SJSA1 (cell line): ENCODE data around the gene MARCHF7. TPM values are rescaled to one million over a fixed set of nuclear protein-coding genes. Genes with fewer than 3 reads are reported as not detected.
"Not testable (repeated sequence)": the region's sequence is repeated elsewhere in the genome, so short reads cannot be mapped to it uniquely, and the experiment has no call there.

Experiments used
- DNase-seq, 2 experiments: peaks; one replicate each; pipeline ENCODE4 v3.0.0-alpha.2; 2015 to 2020; ENCODE audit warnings: low spot score in 2 of 2, low read depth in 1 of 2
- H3K27ac ChIP-seq: fragments of 250-450 bp; sonication (Bioruptor Pico); 2 replicates; pipeline ENCODE4 v1.5.1; 2020; ENCODE audit warnings: mild to moderate bottlenecking, moderate library complexity
- H3K27me3 ChIP-seq: fragments of 250-450 bp; sonication (Bioruptor Pico); replicated peaks from 2 replicates; pipeline ENCODE4 v1.5.1; 2020; ENCODE audit warnings: mild to moderate bottlenecking, moderate library complexity
- H3K36me3 ChIP-seq: fragments of 250-450 bp; sonication (Bioruptor Pico); 2 replicates; pipeline ENCODE4 v1.5.1; 2020; ENCODE audit warnings: mild to moderate bottlenecking
- H3K4me1 ChIP-seq: fragments of 250-450 bp; sonication (Bioruptor Pico); replicated peaks from 2 replicates; pipeline ENCODE4 v1.6.1; 2021; ENCODE audit warnings: mild to moderate bottlenecking
- H3K4me3 ChIP-seq: fragments of 250-450 bp; sonication (Bioruptor Pico); 2 replicates; pipeline ENCODE4 v1.5.1; 2020; ENCODE audit warnings: mild to moderate bottlenecking
- H3K9me3 ChIP-seq: fragments of 250-450 bp; sonication (Bioruptor Pico); replicated peaks from 2 replicates; pipeline ENCODE4 v1.5.1; 2020; ENCODE audit warnings: mild to moderate bottlenecking
- total RNA-seq: library from RNA; depleted of rRNA; stranded (reverse); fragments of >200 nt; shearing (Covaris generic); gene quantifications from 2 replicates; pipeline ENCODE4 v1.2.3, GENCODE V29; 2014

MARCHF7 gene
- total RNA-seq, 1 experiment from 2014 or later, result 225 TPM

GRCh38 chr2:159736048-159736447 is 23.7 kb downstream of the MARCHF7 start:
- Histone ChIP-seq H3K9me3 (no peaks in the 10 kb centered on the region), H3K27me3 (no peaks in the 10 kb centered on the region), H3K4me1 (peaks cover 9% of the 10 kb centered on the region), H3K4me3 (no peak overlapping the region), H3K36me3 (peaks cover 80% of the 10 kb centered on the region), H3K27ac (no peak overlapping the region)
- no peak for DNase-seq

DNA sequence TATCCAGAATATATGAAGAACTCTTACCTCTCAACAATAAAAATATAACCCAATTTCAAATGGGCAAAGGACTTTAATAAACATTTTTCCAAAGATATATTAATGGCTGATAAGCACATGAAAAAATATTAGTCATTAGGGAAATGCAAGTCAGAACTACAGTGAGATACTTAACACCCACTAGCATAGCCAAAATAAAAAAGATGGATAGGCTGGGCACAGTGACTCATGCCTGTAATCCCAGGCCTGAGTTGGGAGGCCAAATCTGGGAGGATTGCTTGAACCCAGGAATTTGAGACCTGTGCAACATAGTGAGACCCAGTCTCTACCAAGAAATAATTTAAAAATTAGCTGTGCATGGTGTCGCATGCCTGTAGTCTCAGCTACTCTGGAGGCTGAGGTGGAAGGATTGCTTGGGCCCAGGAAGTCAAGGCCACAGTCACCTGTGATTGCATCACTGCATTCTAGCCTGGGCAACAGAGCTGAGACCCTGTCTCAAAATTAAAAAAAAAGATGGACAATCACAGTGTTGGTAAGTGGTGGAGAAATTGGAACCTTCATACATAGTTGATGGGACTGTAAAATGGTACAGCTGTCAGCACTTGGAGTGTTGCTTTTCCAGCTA is 25.1 kb downstream of the MARCHF7 start:
- no peaks in the 10 kb centered on the region for H3K27me3 ChIP-seq
- no peak for DNase-seq
- peaks cover 77% of the 10 kb centered on the region for H3K36me3 ChIP-seq
- H3K4me3 ChIP-seq, result no peak overlapping the region
- no peak overlapping the region for H3K27ac ChIP-seq
- peaks cover 13% of the 10 kb centered on the region for H3K4me1 ChIP-seq
- H3K9me3 ChIP-seq, result no peaks in the 10 kb centered on the region

GRCh38 chr2:159737917-159738296 is 25.6 kb downstream of the MARCHF7 start:
- DNase-seq, result no peak

DNA sequence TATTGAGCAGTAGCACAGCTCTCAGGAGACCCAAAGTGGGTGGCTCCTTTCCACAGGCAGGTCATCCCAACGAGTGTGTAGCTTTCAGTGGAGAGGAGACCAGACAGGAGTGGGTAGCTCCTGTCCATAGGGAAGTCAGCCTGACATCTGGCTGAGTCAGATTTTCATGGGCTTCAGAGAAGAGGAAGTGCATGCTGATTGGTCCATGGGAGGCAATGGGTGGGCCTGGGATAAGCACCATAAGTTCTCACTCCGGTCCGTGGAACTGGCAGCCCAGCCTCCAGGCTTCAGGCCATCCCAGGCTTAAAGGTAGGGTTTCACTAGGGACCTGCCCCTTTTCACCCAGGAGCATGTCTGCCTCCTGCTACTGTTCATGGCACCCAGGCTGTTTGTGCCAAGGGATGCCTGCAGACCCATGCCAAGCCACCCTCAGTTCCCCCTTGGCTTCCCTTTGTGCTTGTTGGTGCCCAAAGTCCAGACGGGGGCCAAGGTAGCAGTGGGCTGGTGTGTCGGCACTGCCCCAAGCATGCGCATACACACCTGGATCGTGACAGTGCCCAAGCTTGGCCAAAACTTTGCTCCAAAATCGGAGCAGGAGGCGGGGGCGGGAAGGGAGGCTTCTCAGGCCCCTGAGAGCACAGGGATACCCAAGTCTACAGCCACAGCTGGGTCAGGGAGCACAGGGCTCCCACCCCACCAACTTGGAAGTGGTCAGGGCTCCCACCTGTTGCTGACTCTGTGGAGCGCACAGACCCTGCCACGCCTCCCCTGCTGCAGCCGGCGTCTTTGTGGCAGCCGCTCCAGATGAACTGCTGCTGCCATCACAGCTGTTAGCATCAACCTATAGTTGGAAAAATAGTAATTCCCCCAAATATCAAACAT is 26.4 kb downstream of the MARCHF7 start:
- DNase-seq, result no peak
- H3K27ac ChIP-seq, result no peak overlapping the region
- peaks cover 86% of the 10 kb centered on the region for H3K36me3 ChIP-seq
- no peaks in the 10 kb centered on the region for H3K27me3 ChIP-seq
- no peak overlapping the region for H3K4me3 ChIP-seq
- H3K9me3 ChIP-seq, result no peaks in the 10 kb centered on the region
- peaks cover 13% of the 10 kb centered on the region for H3K4me1 ChIP-seq

More at GRCh38 chr2:159737917-159738296, 25.6 kb downstream of the MARCHF7 start:
- Histone ChIP-seq H3K4me3 (no peak overlapping the region), H3K9me3 (no peaks in the 10 kb centered on the region), H3K4me1 (peaks cover 13% of the 10 kb centered on the region), H3K27me3 (no peaks in the 10 kb centered on the region), H3K27ac (no peak overlapping the region), H3K36me3 (peaks cover 79% of the 10 kb centered on the region)

DNA sequence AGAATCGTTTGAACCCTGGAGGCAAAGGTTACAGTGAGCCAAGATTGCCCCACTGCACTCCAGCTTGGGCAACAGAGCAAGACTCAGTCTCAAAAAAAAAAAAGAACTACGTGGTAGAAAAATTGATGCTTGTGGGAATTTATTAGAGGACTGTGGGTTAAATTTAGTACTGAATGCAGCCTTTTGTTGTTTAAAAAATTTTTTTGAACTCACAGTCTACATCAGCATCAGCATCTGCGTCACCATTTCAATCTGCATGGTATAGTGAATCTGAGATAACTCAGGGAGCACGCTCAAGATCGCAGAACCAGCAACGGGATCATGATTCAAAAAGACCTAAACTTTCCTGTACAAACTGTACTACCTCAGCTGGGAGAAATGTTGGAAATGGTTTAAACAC is 30.5 kb downstream of the MARCHF7 start:
- Histone ChIP-seq H3K36me3 (peaks cover 83% of the 10 kb centered on the region), H3K27me3 (no peaks in the 10 kb centered on the region), H3K9me3 (no peaks in the 10 kb centered on the region)

DNA sequence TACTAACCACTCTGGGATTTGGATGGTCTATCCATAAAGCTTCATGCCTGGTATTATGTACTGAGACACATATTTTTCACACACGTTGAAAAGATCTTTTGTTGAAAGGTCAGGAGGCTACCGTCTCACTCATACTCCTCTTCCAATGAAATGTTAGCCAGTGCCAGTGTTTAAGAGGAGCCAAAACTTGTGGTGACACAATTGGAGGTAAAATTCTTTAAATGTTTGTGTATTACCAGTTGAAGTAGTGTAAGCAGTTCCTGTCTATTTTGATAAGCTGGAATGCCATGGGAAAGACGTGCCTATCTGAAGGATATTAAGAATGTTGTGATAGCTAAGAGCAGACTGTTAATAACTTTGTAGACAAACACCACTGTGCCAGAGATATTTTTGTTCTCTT is 32.1 kb downstream of the MARCHF7 start:
- DNase-seq, result peak in 1 of 2 experiments; percentile 82
- Histone ChIP-seq H3K27me3 (no peaks in the 10 kb centered on the region), H3K4me3 (no peak overlapping the region), H3K4me1 (peaks cover 15% of the 10 kb centered on the region), H3K36me3 (peaks cover 83% of the 10 kb centered on the region), H3K27ac (peak overlapping the region; percentile 23), H3K9me3 (no peaks in the 10 kb centered on the region)

More for the DNA sequence above, 30.5 kb downstream of the MARCHF7 start:
- no peak overlapping the region for H3K4me3 ChIP-seq
- H3K4me1 ChIP-seq, result peaks cover 15% of the 10 kb centered on the region
- H3K27ac ChIP-seq, result no peak overlapping the region
- DNase-seq, result no peak

DNA sequence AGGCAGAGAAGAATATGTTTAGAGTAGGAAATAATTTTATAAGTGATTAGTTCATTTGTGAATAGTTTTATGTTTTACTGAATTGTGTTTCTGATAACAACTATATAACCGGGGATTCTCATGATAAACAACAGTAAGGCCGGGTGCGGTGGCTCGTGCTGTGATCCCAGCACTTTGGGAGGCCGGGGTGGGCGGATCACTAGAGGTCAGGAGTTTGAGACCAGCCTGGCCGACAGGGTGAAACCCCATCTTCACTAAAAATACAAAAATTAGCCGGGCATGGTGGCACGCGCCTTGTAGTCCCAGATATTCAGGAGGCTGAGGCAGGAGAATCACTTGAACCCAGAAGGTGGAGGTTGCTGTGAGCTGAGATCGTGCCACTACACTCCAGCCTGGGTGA is 32.9 kb downstream of the MARCHF7 start:
- H3K36me3 ChIP-seq, result peaks cover 83% of the 10 kb centered on the region
- not testable (repeated sequence) for H3K4me3 ChIP-seq, H3K27me3 ChIP-seq, H3K9me3 ChIP-seq, DNase-seq
- peaks cover 15% of the 10 kb centered on the region for H3K4me1 ChIP-seq
- H3K27ac ChIP-seq, result peak overlapping the region; percentile 23

GRCh38 chr2:159748089-159748488 is 35.8 kb downstream of the MARCHF7 start:
- Histone ChIP-seq H3K9me3 (no peaks in the 10 kb centered on the region), H3K27me3 (no peaks in the 10 kb centered on the region), H3K27ac (no peak overlapping the region), H3K36me3 (peaks cover 86% of the 10 kb centered on the region), H3K4me1 (peaks cover 10% of the 10 kb centered on the region), H3K4me3 (no peak overlapping the region)
- DNase-seq, result no peak

GRCh38 chr2:159750873-159751272 is 38.6 kb downstream of the MARCHF7 start:
- H3K4me1 ChIP-seq, result no peaks in the 10 kb centered on the region

DNA sequence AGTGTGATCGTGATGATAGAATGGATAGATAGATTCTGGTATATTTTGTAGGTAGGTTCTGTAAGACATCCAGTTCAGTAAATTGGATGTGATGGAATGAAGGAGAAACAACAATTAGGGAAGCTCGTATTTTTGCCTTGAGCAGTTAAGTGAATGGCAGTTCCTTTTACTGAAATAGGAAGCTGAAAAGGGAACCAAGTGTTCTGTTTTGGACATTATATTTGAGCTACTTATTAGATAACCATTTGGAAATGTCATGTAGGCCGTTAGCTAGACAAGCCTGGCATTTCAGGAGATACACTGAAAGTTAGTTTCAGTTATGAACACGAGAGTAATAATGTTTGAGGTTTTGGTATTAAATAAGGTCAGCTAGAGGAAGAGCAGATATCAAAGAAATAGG is 41.5 kb downstream of the MARCHF7 start:
- Histone ChIP-seq H3K4me1 (peaks cover 5% of the 10 kb centered on the region), H3K4me3 (no peak overlapping the region), H3K27me3 (no peaks in the 10 kb centered on the region), H3K9me3 (no peaks in the 10 kb centered on the region), H3K27ac (no peak overlapping the region), H3K36me3 (peaks cover 96% of the 10 kb centered on the region)
- DNase-seq, result no peak

More at GRCh38 chr2:159750873-159751272, 38.6 kb downstream of the MARCHF7 start:
- peaks cover 98% of the 10 kb centered on the region for H3K36me3 ChIP-seq
- H3K27ac ChIP-seq, result no peak overlapping the region
- H3K9me3 ChIP-seq, result no peaks in the 10 kb centered on the region
- H3K27me3 ChIP-seq, result no peaks in the 10 kb centered on the region
- no peak overlapping the region for H3K4me3 ChIP-seq
- DNase-seq, result no peak

DNA sequence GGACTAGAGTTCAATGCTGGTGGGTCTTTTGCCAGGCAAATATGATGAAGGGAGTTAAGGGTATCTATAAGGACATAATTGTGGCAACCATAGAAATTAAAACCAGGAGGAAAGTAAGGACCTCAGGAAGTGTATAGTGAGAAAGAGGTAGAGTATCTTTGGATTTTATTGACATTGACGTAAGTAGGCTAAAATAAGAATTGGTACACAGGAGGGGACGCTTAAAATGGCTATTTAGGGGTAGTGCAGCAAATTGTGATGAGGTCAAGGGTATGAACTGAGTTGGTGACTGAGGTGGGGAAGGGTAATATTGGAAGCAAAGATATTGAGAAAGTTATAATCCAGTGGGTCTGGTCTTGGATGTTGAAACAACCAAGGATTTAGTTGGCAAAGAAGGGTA is 42.7 kb downstream of the MARCHF7 start:
- Histone ChIP-seq H3K9me3 (no peaks in the 10 kb centered on the region), H3K27me3 (no peaks in the 10 kb centered on the region), H3K4me3 (no peak overlapping the region), H3K4me1 (peaks cover 11% of the 10 kb centered on the region), H3K36me3 (peaks cover 96% of the 10 kb centered on the region), H3K27ac (no peak overlapping the region)
- DNase-seq, result no peak

GRCh38 chr2:159755788-159756187 is 43.5 kb downstream of the MARCHF7 start:
- DNase-seq, result no peak
- Histone ChIP-seq H3K4me1 (peaks cover 11% of the 10 kb centered on the region), H3K9me3 (no peaks in the 10 kb centered on the region), H3K27me3 (no peaks in the 10 kb centered on the region), H3K4me3 (no peak overlapping the region), H3K36me3 (peaks cover 98% of the 10 kb centered on the region), H3K27ac (no peak overlapping the region)

DNA sequence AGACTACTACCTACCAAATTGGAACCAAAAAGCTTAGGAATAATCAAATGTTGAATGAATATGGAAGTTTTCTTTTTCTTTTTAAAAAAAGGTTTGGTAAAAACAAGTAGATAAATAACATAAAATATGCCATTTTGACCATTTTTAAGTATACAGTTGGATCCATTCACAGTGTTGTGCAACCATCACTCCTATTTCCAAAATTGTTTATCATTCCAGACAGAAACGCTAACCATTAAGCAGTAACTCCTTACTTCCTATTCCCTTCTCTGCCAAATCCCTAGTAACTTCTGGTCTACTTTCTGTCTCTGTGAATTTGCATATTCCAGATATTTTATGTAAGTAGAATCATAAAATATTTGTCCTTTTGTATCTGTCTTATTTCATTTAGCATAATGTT is 45.9 kb downstream of the MARCHF7 start:
- Histone ChIP-seq H3K9me3 (no peaks in the 10 kb centered on the region), H3K4me3 (no peak overlapping the region), H3K4me1 (peaks cover 11% of the 10 kb centered on the region), H3K36me3 (peaks cover 96% of the 10 kb centered on the region), H3K27me3 (no peaks in the 10 kb centered on the region), H3K27ac (no peak overlapping the region; the same call in 1 of the 2 replicates)
- no peak for DNase-seq

DNA sequence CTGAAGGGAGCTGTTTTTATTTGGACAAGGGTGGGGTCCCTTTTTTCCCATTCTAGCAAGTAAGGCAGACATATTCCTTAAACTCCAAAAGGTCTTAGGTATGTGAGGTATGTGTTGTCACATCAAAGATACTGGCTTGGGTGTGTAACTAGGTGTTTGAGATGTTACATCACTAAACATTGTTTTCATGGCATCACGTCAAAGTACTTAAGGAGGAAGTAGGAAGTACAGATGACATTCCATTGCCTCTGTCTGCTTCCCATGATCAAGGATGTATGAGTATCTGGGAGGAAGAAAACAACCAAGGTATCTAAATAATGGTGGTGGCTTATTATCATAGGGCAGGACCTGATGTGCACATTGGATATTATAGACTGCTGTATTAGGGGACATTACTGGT is 46.4 kb downstream of the MARCHF7 start:
- no peaks in the 10 kb centered on the region for H3K27me3 ChIP-seq
- DNase-seq, result no peak
- H3K36me3 ChIP-seq, result peaks cover 96% of the 10 kb centered on the region
- H3K9me3 ChIP-seq, result no peaks in the 10 kb centered on the region
- peaks cover 11% of the 10 kb centered on the region for H3K4me1 ChIP-seq
- no peak overlapping the region for H3K4me3 ChIP-seq
- no peak overlapping the region; the same call in 1 of the 2 replicates for H3K27ac ChIP-seq
